Caco-2 (cell line): Measurements from ENCODE around the gene SHMT2. TPM values are rescaled to one million over a fixed set of nuclear protein-coding genes. Genes with fewer than 3 reads are reported as not detected.

Experiments used
- BruUV-seq: library from RNA; stranded (reverse); fragments of 400-500 nt; replicated peaks from 2 replicates; lab custom pipeline; 2021; lab: Mats Ljungman, UMichigan
- CTCF ChIA-PET: fragments of 300-600 bp; sonication (Branson Sonifier 250); formaldehyde crosslinking; loops from one replicate; lab custom pipeline; 2022; ENCODE audit warnings: antibody characterized with exemption; lab: Charles Lee
- POLR2A ChIA-PET: fragments of 300-600 bp; sonication (Branson Sonifier 250); formaldehyde crosslinking; loops from one replicate; lab custom pipeline; 2022; ENCODE audit warnings: antibody characterized with exemption; lab: Charles Lee
- DNase-seq, 2 experiments: peaks; one replicate each; pipeline versions ENCODE4 v3.0.0 to v3.0.0-alpha.2; 2020 to 2022
- H3K27me3 ChIP-seq: replicated peaks from 2 replicates; pipeline ENCODE4 v1.6.0; 2011; ENCODE audit warnings: low read length; ENCODE audit not compliant: control insufficient read depth, insufficient read depth
- H3K36me3 ChIP-seq: 2 replicates; pipeline ENCODE4 v1.5.1; 2011; ENCODE audit warnings: low read length; ENCODE audit not compliant: control insufficient read depth, insufficient read depth
- H3K4me1 ChIP-seq: fragments of 250-450 bp; sonication (Bioruptor Pico); 2 replicates; pipeline ENCODE4 v1.5.1; 2020; ENCODE audit warnings: mild to moderate bottlenecking
- H3K4me3 ChIP-seq: 2 replicates; pipeline ENCODE4 v1.5.1; 2011; ENCODE audit warnings: low read depth, mild to moderate bottlenecking, control low read depth, low read length
- H3K9me3 ChIP-seq: fragments of 250-450 bp; sonication (Bioruptor Pico); 2 replicates; pipeline ENCODE4 v1.5.1; 2020; ENCODE audit warnings: mild to moderate bottlenecking, moderate library complexity
- H3K27ac Mint-ChIP-seq: one replicate; pipeline ENCODE4 v1.8.0; 2022; ENCODE audit warnings: mixed read lengths; ENCODE audit not compliant: unreplicated experiment
- H3K27me3 Mint-ChIP-seq: one replicate; pipeline ENCODE4 v1.8.0; 2022; ENCODE audit warnings: mixed read lengths; ENCODE audit not compliant: insufficient read depth, unreplicated experiment
- H3K36me3 Mint-ChIP-seq: one replicate; pipeline ENCODE4 v1.8.0; 2022; ENCODE audit warnings: mild to moderate bottlenecking, mixed read lengths; ENCODE audit not compliant: insufficient read depth, unreplicated experiment
- H3K4me1 Mint-ChIP-seq: one replicate; pipeline ENCODE4 v1.8.0; 2022; ENCODE audit warnings: low read depth, mixed read lengths; ENCODE audit not compliant: unreplicated experiment
- H3K4me3 Mint-ChIP-seq: one replicate; pipeline ENCODE4 v1.8.0; 2022; ENCODE audit warnings: mild to moderate bottlenecking, moderate library complexity, mixed read lengths; ENCODE audit not compliant: unreplicated experiment
- H3K9me3 Mint-ChIP-seq: one replicate; pipeline ENCODE4 v1.8.0; 2022; ENCODE audit warnings: mixed read lengths; ENCODE audit not compliant: unreplicated experiment
- CTCF ChIP-seq, 2 experiments: fragments of 200-600 bp in 1 of 2; IDR thresholded peaks; 1 replicate in 1 of 2; 2 replicates in 1 of 2; pipeline versions ENCODE4 v1.5.1 to v1.8.0; 2011 to 2022; ENCODE audit warnings: antibody characterized with exemption in 1 of 2, control low read depth in 1 of 2, inconsistent platforms in 1 of 2, low read depth in 1 of 2, low read length in 1 of 2, mild to moderate bottlenecking in 1 of 2, moderate library complexity in 1 of 2; ENCODE audit not compliant: insufficient read depth in 1 of 2, severe bottlenecking in 1 of 2, unreplicated experiment in 1 of 2
- intact Hi-C: fragments of 100-400 bp; cut with micrococcal nuclease; formaldehyde crosslinking; loops from one replicate; pipeline ENCODE4 v1.10.0; 2022; ENCODE audit not compliant: unreplicated experiment
- total RNA-seq: library from RNA; stranded (reverse); gene quantifications from 2 replicates; pipeline ENCODE4 v1.2.3, GENCODE V29; 2022

The SHMT2 gene
- total RNA-seq, 1 experiment from 2014 or later: 466 TPM

GRCh38 chr12:57268264-57268663 lies 38.8 kb downstream of the SHMT2 start:
- POLR2A ChIA-PET: no interaction called here
- no peaks in the 10 kb centered on the region for H3K36me3 Mint-ChIP-seq
- H3K36me3 ChIP-seq: no peaks in the 10 kb centered on the region

GRCh38 chr12:57270966-57271470 lies 41.5 kb downstream of the SHMT2 start:
- Histone ChIP-seq H3K4me1 (no peaks in the 10 kb centered on the region), H3K27me3 (no peaks in the 10 kb centered on the region), H3K4me3 (no peak overlapping the region), H3K36me3 (no peaks in the 10 kb centered on the region; the same call in 1 of the 2 replicates), H3K9me3 (no peaks in the 10 kb centered on the region)
- ChIA-PET POLR2A (no interaction called here), CTCF (interaction anchor here (0.6 to 2.4 kb wide), 2 partner anchors 8 to 182 kb away, joined by 3 to 7 read pairs; no protein-coding TSS in a partner anchor)
- Mint-ChIP-seq H3K36me3 (no peaks in the 10 kb centered on the region), H3K4me3 (no peak overlapping the region), H3K4me1 (no peaks in the 10 kb centered on the region), H3K27ac (no peak overlapping the region), H3K9me3 (no peaks in the 10 kb centered on the region), H3K27me3 (no peaks in the 10 kb centered on the region)
- peak in 1 of 2 experiments; percentile 8 for DNase-seq
- TF ChIP-seq CTCF (IDR thresholded peaks at IDR 0.05; ENCODE audit: insufficient read depth in 1 of 2, low read depth in 1 of 2, low read length in 1 of 2, severe bottlenecking in 1 of 2, unreplicated experiment in 1 of 2): no peak
- intact Hi-C loops: no loop called here
- BruUV-seq: no TSS peak

More at GRCh38 chr12:57268264-57268663, 38.8 kb downstream of the SHMT2 start:
- H3K9me3 Mint-ChIP-seq: no peaks in the 10 kb centered on the region
- Histone ChIP-seq H3K27me3 (no peaks in the 10 kb centered on the region), H3K4me3 (no peak overlapping the region), H3K4me1 (no peaks in the 10 kb centered on the region), H3K9me3 (no peaks in the 10 kb centered on the region)
- intact Hi-C loops: no loop called here
- CTCF ChIA-PET: interaction anchor here (0.6 kb wide), 1 partner anchor 68 kb away, joined by 3 read pairs; no protein-coding TSS in a partner anchor
- no peak for TF ChIP-seq CTCF (IDR thresholded peaks at IDR 0.05; ENCODE audit: insufficient read depth in 1 of 2, low read depth in 1 of 2, low read length in 1 of 2, severe bottlenecking in 1 of 2, unreplicated experiment in 1 of 2)
- no peaks in the 10 kb centered on the region for H3K27me3 Mint-ChIP-seq
- no peak for DNase-seq
- no TSS peak for BruUV-seq
- no peak overlapping the region for H3K4me3 Mint-ChIP-seq
- no peak overlapping the region for H3K27ac Mint-ChIP-seq
- no peaks in the 10 kb centered on the region for H3K4me1 Mint-ChIP-seq

GRCh38 chr12:57272337-57273151 lies 43.0 kb downstream of the SHMT2 start:
- H3K9me3 Mint-ChIP-seq: no peaks in the 10 kb centered on the region
- Histone ChIP-seq H3K9me3 (no peaks in the 10 kb centered on the region), H3K4me1 (no peaks in the 10 kb centered on the region), H3K27me3 (no peaks in the 10 kb centered on the region), H3K4me3 (no peak overlapping the region), H3K36me3 (no peaks in the 10 kb centered on the region; the same call in 1 of the 2 replicates)
- H3K27ac Mint-ChIP-seq: no peak overlapping the region
- no peak for TF ChIP-seq CTCF (IDR thresholded peaks at IDR 0.05; ENCODE audit: insufficient read depth in 1 of 2, low read depth in 1 of 2, low read length in 1 of 2, severe bottlenecking in 1 of 2, unreplicated experiment in 1 of 2)
- DNase-seq: no peak
- H3K4me1 Mint-ChIP-seq: no peaks in the 10 kb centered on the region
- no peaks in the 10 kb centered on the region for H3K36me3 Mint-ChIP-seq
- ChIA-PET CTCF (interaction anchor here (2.4 kb wide), 1 partner anchor 180 kb away, joined by 7 read pairs; no protein-coding TSS in a partner anchor), POLR2A (no interaction called here)
- no peaks in the 10 kb centered on the region for H3K27me3 Mint-ChIP-seq
- H3K4me3 Mint-ChIP-seq: no peak overlapping the region
- intact Hi-C loops: loop anchor here (1.0 kb wide), 1 partner anchor 20 kb away; no protein-coding TSS in a partner anchor
- no TSS peak for BruUV-seq
